Retinal pigment epithelial cell (primary cell): ENCODE data around the gene ZNF287.

Source experiments
- DNase-seq: peaks from one replicate; pipeline ENCODE4 v3.0.0-alpha.2; 2010; ENCODE audit warnings: low read depth
- H3K4me3 ChIP-seq: 2 replicates; pipeline ENCODE4 v1.5.1; 2011; ENCODE audit warnings: mild to moderate bottlenecking, low read length, control low read depth, moderate library complexity
- TF ChIP-seq, protein P1 (sequence below): conservative IDR thresholded peaks from 2 replicates; pipeline ENCODE4 v1.5.1; 2011; ENCODE audit warnings: low read depth, low read length, control low read depth, inconsistent platforms

ZNF287 gene

DNA sequence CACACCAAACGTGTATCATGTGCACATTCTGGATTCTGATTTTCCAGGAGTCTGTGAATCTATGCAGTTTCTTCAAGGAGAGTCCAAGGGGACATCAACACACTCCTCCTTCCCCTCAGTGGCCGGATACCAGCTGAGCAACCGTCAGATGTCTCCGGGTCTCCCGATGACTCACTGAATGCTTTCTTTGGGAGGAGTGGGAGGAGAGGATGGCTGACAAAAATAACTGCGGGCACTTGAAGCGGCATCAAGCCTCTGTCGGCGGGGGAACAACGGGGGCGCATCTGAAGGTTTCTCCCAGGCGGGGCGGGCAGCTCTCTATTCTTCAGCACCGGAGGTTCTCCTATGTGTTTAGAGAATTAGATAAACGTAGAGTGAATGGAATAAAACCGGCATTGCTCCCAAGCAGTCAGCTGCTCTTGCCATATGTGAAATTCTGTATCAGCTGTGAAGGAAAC lies 52.4 kb downstream of the ZNF287 start:
- peak; percentile 25 for DNase-seq
- H3K4me3 ChIP-seq: no peak overlapping the region
- TF ChIP-seq, protein P1, sequence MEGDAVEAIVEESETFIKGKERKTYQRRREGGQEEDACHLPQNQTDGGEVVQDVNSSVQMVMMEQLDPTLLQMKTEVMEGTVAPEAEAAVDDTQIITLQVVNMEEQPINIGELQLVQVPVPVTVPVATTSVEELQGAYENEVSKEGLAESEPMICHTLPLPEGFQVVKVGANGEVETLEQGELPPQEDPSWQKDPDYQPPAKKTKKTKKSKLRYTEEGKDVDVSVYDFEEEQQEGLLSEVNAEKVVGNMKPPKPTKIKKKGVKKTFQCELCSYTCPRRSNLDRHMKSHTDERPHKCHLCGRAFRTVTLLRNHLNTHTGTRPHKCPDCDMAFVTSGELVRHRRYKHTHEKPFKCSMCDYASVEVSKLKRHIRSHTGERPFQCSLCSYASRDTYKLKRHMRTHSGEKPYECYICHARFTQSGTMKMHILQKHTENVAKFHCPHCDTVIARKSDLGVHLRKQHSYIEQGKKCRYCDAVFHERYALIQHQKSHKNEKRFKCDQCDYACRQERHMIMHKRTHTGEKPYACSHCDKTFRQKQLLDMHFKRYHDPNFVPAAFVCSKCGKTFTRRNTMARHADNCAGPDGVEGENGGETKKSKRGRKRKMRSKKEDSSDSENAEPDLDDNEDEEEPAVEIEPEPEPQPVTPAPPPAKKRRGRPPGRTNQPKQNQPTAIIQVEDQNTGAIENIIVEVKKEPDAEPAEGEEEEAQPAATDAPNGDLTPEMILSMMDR: no peak

DNA sequence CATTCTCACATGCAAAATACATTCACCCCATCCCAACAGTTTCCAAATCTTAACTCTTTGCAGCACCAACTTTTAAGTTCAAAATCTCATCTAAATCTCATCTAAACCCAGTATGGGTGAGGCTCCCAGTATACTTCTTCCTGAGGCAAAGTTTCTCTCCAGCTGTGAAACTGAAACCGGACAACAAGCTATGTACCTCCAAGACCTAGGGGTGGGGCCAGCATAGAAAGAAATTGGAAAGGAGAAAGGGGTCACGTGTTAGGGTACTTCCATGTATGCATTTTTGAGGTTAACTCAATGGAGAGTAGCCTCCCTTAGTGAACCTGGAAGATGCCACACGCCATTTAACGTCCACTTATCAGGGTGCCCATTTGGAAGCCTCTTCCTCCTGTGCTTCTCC lies 53.1 kb downstream of the ZNF287 start:
- TF ChIP-seq, protein P1: no peak
- H3K4me3 ChIP-seq: no peak overlapping the region
- no peak for DNase-seq

DNA sequence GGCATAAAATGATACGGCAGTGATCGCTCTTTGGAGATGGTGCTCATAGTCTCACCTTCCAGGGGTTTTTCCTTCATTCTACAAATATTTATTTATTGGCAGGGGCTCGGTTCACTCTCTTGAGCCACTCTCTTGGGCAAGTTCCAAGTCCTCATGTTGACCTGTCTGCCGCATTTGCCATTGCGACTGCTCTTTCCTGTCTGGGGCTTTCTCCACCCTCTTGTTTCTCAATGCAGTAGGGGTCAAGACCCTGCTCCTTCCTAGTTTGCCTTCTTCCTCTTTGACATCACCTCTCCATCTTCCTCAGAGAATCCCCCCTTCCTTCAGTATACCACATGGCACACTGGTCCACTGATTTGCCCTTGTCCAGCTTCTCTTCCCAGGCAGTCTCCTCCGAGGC lies 55.1 kb downstream of the ZNF287 start:
- H3K4me3 ChIP-seq: no peak overlapping the region
- DNase-seq: no peak
- TF ChIP-seq, protein P1: no peak

DNA sequence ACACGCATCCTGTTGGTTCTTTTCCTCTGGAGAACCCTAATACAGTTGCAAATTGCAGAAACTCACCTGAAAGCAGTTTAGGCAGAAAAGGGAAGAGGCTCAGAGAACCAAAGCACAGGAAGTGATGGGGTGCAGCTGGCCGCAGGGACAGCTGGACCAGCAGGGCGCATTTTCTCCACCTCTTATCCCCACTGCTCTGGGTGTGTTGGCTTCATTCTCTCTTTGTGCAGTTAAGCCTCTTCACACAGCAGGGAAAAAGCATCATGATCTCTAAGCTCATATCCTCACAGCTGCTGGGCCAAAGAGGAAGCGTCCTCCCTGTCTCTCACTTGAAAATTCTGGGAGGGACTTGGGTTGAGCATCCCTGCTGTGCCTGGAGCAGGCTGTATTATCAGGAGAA lies 57.0 kb downstream of the ZNF287 start:
- DNase-seq: no peak
- TF ChIP-seq, protein P1: no peak
- no peak overlapping the region for H3K4me3 ChIP-seq

DNA sequence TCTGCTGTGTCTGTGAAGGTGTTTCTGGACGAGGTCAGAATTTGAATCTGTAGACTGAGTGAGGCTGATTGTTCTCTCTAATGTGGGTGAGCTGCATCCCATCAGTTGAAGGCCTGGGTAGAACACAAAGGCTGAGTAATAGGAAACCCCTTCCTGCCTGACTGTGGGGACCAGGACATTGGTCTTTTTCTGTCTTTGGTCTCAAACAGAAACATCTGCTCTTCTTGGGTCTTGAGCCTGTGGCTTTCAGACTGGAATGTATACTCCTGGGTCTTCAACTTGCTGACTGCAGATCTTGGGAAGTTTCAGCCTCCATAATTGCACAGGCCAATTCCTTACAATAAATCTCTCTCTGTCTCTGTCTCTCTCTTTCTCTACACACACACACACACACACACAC lies 57.4 kb downstream of the ZNF287 start:
- no peak overlapping the region for H3K4me3 ChIP-seq
- DNase-seq: no peak
- TF ChIP-seq, protein P1: no peak

DNA sequence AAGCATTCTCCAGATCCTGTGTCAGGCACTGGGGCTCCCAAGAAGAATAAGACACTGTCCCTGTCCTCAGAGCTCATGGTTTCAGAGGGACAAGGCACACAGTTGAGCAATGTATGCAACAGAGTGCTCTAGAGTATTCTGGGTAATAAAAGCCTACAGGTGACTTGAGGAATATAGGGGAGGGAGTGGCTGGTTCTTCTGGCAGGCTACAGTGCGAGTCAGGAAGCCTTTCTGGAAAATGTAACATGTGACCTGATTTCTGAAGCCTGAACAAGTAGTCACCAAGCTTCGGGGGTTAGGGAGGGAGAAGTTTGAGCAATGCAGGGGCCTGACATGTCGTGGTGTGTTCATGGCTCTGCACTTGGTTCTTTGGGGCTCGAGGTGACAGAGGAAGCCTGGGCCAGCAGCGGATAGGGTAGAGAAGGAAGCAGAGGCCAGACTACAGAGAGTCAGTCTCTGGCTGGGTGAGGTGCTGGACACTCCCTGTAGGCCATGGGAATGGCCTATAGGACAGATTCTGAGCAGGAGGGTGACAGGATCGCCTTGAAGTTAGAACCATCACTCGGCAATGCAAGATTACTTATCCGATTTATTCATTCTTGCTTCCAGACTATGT lies 61.0 kb downstream of the ZNF287 start:
- H3K4me3 ChIP-seq: no peak overlapping the region
- TF ChIP-seq, protein P1: no peak
- DNase-seq: no peak

DNA sequence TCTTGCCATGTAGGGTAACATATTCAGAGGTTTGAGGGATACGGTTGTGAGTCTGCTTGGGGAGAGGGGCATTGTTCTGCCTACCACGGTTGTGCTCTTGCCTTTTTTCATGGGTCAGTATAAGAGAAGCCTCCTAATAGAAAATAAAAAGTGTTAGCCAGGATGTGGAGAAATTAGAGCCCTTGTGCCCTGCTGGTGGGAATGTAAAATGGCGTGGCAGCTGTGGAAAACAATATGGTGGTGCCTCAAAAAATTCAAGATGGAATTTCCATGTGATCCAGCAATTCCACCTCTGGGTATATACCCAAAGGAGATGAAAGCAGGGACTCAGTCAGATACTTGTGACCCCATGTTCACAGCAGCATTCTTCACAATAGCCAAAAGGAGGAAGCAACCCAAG lies 62.8 kb downstream of the ZNF287 start:
- TF ChIP-seq, protein P1: peak; percentile 24
- no peak overlapping the region for H3K4me3 ChIP-seq
- no peak for DNase-seq
